Activated CD4-positive, alpha-beta T cell treated with anti-CD3 and anti-CD28 coated beads for 24 hours (primary cell): Measurements from ENCODE around the gene EGLN1.
"Not testable (repeated sequence)": the region's sequence is repeated elsewhere in the genome, so short reads cannot be mapped to it uniquely, and the experiment has no call there.

ENCODE experiments used
- DNase-seq, 2 donors: peaks; one replicate each; pipeline ENCODE4 v3.0.0-alpha.2; 2020; ENCODE audit warnings: low read depth in 2 of 2

EGLN1 gene

DNA sequence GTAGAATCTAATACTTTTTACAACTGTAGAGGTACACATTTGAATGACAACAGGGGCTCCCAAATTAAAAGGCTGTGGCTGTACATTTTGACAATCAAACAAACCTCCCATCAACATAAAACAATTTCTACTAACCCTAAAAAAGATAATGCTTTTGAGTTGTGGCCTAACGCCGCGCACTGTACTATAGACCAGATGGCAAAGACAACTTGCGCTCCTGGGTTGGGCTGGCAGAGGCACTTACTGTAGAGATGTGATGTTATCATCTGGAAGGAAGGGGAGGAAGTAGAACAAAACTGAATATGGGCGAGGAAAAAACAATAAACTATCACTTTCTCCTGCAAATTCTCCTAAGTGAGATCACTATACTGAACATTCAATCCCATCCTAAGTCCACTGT lies 57.9 kb downstream of the EGLN1 start:
- DNase-seq, result no peak

DNA sequence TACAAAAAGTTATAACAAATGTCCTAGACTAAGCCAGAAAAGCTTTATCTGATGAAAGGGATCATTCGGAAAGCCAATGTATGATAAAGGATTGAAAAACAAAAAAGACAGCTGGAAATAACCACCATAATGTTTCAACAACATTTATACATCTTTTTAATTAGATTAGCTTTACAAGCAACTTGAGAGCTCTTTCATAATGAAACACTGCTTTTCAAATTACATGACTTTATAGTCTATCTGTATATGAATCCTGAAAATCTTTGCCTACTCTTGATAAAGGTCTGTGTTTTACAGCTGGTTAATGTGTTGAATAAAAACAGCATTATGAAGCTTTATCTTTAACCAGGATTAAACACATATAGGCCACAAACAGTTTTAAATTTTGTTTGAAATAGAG lies 58.5 kb downstream of the EGLN1 start:
- no peak for DNase-seq

DNA sequence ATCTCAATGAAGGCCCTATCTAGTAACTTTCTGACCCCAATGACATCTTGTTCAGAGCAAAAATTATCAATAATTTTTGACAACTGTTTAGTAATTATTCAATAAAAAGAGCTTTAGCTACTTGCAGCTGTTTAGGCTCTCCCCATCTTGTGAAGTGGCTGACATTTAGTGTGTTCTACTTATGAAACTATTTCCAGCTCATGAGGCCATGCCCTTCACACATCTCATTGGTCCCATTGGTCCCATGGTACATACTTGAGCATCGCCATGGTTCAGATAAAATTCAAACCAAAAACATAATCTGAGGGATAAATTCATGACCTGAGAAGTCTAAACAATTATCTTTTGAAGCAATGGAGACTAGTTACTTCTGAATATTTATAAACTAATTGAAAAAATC lies 59.8 kb downstream of the EGLN1 start:
- DNase-seq, result no peak

DNA sequence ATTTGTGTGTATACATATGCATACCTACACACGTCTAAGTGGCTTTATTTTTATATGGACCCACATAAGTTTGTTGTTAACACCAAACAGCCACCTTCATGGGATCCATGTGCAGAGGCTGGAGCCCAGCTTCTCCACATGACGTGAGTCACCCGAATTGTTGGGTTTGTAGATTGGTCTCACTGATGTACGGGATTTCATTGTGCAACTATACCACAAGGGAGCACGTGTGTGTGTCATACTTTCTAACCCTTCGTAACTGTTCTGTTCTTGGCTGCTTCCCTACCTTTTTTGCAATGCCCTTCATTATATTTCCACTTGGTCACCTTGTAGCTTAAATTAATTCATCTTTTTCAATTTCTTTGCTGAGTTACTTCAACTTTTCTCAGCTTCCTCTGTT lies 63.0 kb downstream of the EGLN1 start:
- no peak for DNase-seq

DNA sequence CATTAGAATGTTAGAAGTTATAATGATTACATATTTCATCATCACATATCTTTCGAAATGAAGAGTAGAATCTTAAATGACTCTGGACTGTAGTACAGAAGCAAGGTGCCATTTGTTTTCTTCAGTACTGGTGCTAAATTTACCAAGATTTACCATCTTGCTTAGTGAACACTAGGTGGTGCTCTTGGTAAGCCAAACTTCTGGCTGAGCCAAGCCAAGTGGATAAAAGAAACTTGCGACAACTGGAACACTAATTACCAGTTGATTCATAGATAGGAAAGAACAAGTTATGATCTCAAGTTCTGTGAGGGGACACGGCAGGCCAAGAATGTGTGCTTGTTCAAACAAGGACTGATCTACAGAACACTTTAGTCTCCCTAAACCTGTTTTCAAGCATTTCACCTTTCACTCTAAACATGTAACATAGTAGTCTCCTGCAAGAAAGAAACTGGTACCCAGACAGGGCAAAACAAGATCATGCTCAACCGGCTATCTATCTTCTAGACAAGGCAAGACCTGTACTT lies 64.2 kb downstream of the EGLN1 start:
- DNase-seq, result no peak

- DNase-seq, result no peak
Measured at GRCh38 chr1:231357187-231357772, 64.8 kb downstream of the EGLN1 start.

DNA sequence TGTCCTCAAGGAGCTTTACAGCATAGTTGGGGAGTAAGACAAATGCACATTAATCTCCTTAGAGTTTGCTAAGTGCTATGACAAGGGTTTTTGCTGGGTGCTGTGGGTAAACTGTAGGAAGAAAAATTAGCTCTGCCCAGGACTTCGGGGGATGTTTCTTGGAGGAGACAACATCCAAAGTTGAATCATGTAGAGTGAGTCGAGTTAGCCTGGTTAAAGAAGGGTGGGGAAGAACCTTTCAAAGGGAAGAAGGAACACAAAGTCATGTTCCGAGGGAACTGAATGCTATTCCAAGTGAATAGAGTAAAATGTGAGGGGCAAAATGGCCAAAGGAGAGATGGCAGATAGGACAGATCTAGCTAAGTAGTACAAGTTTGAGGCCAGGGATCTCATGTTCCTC lies 66.9 kb downstream of the EGLN1 start:
- DNase-seq, result no peak

DNA sequence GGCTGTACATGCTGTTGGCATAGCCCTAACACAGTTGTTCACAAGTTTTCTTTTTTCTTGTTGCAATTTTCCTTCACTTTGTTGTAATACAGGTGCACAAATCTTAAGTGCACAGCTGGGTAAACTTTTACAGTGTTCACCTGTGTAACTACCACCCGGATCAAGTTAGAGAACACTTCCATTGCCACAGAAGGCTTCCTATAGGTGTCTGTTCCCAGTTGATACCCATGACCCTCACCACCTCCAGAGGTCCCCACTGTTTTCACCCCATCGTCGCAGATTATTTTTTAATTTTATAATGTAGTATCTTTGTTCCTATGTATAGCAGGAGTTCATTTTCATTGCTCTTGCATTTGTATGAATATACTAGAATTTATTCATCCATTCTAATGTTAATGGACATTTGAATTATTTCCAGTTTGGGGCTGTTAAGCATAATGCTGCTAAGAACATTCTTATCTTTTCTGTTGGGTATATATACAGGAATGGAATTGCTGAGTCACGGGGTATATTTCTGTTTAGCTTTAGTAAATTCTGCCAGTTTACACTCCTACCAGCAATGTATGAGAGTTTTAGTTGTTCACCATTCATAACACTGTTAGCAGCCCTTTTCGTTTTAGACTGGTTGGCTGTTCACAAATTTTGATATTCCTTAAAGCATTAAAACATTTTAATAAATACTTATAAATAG lies 67.6 kb downstream of the EGLN1 start:
- DNase-seq, result no peak

- no peak for DNase-seq
Measured at GRCh38 chr1:231353086-231353485, 69.0 kb downstream of the EGLN1 start.

DNA sequence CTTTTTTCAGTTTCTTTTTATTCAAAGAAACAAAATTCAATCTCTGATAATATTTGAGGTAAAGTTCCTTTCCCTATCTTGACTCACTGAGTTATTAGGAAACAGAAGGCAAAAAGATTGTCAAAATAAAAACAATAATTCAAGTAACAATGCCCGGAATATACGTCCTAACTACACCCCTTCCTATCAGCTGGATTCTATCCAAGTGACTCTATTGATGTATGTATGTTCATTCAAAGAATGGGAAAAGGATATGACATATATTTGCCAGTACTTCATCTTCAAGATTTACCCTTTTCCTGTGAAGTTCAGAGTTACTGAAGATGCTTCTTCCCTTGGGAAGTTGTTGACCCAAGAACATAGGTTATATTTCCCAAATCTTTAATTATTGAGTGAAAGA lies 70.3 kb downstream of the EGLN1 start:
- no peak for DNase-seq

- DNase-seq, result not testable (repeated sequence)
Measured at GRCh38 chr1:231348856-231349255, 73.2 kb downstream of the EGLN1 start.

DNA sequence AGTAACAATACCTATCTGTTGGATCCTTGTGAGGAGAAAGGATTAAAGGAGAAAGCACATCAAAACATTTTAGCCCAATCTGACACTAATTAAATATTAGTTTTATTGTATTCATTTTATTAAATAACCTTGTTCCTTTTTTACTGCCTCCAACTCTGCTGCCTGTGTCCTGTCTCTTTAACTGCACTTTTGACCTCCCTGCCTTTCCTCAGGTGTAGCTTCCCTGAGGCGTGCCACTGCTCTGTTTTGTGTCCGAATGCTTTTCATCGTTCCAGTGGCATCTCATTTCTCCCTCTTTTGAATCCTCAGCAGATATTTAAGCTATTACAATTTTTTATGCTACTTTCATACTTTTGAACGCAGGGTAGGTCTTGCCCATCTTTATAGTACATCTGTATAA lies 73.6 kb downstream of the EGLN1 start:
- no peak for DNase-seq

GRCh38 chr1:231347961-231348360 lies 74.1 kb downstream of the EGLN1 start:
- DNase-seq, result no peak

DNA sequence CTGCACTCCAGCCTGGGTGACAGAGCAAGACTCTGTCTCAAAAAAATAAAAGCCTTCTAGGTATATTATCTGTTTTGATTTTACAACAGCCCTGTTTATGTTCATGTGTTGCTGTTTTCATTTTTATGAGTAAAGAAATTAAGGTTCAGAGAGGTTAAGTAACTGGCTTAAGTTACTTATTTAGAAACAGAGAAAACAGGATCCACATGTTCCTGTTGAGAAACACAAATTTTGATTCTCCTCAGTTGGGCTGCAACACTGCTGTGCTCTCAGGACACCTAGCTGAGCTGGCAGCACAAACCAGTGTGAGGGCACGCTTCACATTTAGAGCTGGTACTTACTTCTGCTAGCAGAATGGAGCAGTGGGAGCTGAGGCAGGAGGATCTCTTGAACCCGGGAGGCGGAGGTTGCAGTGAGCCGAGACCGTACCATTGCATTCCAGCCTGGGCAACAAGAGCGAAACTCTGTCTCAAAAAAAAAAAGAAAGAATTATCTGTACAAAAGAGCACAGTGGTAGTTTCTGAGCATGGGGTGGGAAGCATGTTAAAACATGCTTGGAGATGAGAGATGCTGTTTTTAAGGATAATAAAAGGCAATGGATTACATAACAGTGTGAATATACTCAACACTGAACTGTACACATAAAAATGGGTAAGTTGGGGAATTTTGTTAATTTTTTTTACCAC lies 81.6 kb downstream of the EGLN1 start:
- DNase-seq, result no peak

GRCh38 chr1:231338270-231339128 lies 83.6 kb downstream of the EGLN1 start, which contains the start of gene SPRTN:
Gene SPRTN (plus strand): TSS chr1:231338293. CDS start chr1:231338384, 91 bp downstream.
- no peak for DNase-seq

- peak; percentile 93 for DNase-seq
Measured at GRCh38 chr1:231337472-231338269, 84.4 kb downstream of the EGLN1 start, which contains the start of gene EXOC8. Gene EXOC8 (minus strand): TSS chr1:231337852. CDS start chr1:231337745, 107 bp downstream.

DNA sequence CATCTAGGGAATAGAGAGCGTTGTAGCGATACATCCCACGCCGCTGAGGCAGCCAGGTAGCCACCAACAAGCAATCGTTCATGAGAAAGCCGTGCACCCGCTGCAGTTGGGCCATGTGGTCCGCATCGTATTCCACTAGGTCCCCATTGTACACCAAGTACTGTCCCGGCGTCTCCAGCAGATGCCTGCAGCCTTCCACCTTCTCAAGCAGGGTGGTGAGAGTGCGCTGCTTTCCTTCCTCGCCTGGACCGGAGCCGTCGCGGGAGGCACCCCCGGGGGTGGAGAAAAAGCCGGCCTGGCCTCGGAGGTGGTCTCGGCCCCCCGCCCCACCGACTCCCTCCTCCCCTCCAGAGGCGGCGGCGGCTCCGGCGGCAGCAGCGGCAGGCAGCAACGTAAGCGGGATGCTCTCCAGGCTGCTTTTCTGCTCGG lies 85.0 kb downstream of the EGLN1 start:
- DNase-seq, result no peak

- DNase-seq, result no peak
Measured at GRCh38 chr1:231335663-231336602, 86.2 kb downstream of the EGLN1 start.

DNA sequence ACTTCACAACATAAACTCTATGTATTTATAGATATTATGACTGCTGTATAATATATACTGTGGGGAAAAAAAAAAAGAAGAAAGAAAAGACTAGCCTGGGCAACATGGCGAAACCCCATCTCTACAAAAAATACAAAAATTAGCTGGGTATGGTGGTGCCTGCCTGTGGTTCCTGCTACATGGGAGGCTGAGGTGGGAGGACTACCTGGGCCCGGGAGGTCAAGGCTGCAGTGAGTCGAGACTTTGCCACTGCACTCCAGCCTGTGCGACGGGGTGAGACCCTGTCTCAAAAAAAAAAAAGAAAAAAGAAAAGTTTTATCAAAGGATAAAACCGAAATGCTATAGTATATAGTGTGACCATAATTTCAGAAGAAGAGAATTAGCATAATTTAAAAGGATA lies 87.1 kb downstream of the EGLN1 start:
- no peak for DNase-seq
